Measurements from ENCODE around the gene XPR1.

Gene XPR1

DNA sequence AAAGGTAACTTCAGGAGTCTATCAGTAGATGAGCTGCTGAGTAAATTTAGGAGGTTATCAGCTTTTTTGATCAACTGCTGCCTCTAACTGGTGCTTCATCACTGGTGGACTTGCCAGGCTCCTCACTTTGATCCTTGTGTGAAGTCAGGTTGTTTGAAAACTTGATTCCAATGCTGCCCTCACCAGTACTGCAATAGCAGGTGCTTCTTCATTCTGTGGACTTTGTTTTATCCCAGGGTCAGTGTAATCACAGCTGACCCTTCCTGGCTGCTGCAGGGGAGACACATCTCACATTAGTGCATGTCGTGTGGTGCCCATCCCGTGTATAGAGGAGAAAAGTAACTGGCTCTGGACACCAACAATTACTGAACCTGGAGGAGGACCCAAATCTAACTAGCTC is 260.9 kb downstream of the XPR1 start:
- no peak for DNase-seq (ENCODE audit: low spot score)

DNA sequence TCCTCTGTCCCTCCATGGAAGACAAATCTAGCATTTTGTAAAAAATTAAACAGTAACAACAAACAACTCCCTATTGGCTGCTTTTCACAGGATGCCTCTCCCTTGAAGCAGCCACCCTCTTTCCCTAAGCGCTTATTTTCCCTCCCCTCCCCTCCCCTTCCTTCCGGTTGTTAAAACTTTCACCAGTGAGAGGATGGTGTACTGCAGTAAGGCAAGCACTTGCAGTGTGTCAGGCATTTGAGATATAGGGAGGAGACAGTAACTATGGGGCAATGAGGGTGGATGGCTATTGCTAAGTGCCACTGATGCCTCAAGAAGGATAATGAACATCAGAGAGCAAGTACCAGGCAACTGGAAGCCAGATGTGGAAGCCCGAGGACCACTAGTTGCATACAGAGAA is 261.8 kb downstream of the XPR1 start:
- no peak for DNase-seq (ENCODE audit: low spot score)

DNA sequence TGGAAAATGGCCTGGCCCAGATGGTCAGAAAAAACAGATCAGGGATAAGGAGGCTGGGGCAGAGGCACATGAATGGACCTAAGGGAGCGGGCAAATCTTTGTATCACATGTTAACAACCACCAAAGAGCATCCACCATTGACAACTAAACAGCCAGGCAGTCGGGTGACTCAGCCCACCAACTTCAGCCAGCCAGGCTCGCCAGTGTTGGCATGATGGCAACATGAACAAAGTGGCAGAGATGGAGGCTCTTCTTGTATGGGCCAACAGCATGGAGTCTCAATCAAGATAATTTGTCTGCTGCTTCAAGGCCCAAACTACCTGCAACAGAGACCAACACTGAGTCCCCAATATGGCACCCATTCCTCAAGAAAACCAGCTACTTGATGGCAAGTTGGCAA is 264.3 kb downstream of the XPR1 start:
- DNase-seq (ENCODE audit: low spot score), result no peak

DNA sequence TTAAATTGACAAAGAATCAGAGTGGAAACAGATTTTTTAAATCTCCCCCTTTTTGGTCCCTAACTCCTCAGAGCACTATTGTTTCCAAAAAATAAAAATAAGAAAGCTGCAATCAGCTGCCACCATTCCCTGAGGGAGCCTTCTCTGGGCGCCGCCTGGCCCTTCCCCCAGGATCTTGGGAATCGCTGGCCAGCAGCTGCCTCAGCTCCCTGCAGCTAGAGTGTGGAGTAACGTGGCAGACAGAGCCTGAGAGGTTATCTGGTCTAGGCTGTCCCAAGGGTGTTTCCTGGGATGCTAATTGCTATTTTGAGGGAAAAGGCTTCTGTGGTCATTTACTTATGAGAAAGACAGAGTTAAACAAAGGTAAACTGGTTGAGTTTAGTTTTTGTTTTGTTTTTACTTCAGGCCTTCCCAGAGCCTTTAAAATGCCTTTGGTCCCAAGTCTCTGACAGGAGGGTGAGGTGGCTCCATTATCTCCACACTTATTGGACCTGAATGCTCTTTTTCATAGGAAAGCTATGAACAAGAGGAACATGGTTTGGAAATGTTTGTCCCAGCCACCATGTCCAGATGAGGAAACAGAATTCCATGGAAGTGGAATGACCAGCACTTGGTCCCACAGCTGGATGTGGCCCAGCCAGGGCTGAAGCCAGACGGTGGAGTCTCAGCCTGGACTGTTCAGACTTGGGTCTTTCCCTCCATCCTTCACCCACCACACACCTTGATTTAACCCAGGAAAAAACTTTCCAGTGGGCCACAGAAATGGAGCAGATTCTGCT is 266.8 kb downstream of the XPR1 start:
- no peak for DNase-seq (ENCODE audit: low spot score)

DNA sequence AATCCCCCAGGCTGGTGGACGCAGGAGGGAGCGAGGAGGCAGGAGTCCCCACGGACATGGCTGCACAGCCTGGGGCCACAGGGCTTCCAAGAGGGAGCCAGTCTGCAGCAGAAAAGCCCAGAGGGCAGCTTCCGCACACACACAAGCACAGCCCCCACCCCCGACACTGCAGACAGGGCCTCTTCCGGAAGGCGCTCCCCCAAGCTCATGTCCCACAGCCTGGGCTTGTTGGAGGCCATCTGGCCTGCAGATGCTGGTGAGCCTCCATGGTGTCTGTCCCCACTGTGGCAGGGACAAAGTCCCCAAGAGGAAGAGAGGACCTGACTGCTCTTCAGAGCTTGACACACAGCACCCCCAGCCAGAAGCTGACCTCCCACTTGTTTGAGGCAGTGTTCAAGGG is 267.4 kb downstream of the XPR1 start:
- no peak for DNase-seq (ENCODE audit: low spot score)

DNA sequence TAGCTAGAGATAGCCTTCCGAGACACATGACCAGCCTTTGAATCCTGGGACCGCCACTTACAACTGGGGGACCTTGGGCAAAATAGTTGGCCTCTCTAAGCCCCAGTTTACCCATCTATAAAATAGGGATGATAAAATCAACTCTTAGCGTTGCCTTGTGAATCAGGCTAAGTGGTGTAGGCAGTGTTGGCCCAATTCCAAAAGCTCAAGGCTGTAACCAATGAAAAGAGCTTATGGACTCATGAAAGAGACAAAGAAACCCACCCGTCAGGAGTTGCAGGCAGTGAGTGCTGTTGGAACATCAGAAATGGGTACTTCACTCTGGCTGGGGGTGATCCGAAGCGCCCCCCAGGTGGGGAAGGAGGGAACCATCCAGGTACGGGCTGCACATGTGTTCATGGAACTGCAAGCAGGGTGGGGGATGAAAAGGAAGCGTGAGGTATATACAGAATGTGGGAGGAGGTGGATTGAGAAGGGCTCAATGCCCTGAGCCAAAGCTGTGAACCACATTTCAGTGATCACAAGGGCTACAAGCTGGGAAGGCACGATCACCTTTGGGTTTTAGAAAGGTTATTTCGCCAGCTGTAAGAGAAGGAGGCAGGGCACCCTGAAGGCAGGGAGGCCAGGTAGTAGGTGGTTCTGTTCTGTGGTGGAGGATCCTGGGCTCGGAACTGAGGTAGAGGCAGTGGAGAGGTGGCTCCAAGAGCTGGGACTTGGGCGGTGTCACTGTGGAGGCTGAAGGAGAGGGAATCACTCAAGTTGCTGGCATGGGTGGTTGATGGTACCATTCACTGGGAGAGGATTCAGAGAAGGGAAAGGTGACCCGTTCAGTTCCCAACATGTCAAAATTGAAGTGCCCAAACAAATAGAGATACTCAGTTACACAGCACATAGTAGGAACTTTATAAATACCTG is 269.5 kb downstream of the XPR1 start:
- DNase-seq (ENCODE audit: low spot score), result no peak

DNA sequence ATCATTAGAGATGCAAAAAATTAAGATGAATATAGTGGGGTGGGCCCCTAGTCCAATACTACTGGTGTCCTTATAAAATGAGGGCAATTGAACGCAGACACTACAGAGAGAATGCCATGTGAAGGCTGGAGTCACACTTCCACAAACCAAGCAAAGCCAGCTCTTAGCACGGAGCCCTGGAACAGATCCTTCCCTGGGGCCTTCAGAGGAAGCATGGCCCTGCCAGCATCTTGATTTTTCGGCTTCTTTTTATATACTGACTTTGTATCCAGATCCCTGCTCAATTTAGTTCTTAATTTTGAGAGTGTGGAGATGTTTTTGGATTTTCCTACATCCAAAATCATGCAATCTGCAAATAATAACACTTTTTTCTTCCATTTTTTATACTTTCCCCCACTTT is 270.7 kb downstream of the XPR1 start:
- no peak for DNase-seq (ENCODE audit: low spot score)

DNA sequence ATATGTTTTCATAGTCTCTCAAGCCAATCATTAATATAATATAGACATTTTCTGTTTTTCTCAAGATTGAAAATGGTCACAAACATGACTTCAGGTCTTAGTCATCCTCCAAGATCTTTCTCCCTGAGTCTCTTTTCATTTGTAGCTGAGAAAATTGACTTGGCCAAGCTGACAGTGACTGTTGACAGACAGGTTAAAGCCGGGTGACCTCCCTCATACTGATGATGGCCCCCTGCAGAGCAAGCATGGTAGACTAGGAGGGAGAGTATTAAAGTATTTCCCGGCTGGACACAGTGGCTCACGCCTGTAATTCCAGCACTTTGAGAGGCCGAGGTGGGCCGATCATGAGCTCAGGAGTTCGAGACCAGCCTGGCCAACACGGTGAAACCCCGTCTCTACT is 274.1 kb downstream of the XPR1 start:
- no peak for DNase-seq (ENCODE audit: low spot score)

DNA sequence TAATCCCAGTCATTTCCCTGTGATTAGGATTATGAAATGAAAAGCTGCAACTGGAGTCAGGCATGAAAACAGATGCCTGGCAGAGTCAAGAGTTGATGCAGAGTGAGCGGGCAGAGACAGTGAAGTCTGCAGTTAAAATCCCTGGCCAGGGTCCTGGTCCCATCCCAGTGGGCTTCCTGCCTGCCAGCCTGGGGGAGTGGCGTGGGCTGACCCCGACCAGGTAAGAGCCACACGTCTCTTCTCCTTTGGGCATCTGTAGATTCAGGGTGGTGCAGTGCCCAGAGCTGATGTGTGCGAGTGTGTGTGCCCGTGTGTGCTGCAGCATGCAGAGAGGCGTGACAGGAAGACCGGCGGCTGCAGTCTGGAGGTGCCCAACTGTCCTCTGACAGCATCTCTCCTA is 274.7 kb downstream of the XPR1 start:
- no peak for DNase-seq (ENCODE audit: low spot score)

DNA sequence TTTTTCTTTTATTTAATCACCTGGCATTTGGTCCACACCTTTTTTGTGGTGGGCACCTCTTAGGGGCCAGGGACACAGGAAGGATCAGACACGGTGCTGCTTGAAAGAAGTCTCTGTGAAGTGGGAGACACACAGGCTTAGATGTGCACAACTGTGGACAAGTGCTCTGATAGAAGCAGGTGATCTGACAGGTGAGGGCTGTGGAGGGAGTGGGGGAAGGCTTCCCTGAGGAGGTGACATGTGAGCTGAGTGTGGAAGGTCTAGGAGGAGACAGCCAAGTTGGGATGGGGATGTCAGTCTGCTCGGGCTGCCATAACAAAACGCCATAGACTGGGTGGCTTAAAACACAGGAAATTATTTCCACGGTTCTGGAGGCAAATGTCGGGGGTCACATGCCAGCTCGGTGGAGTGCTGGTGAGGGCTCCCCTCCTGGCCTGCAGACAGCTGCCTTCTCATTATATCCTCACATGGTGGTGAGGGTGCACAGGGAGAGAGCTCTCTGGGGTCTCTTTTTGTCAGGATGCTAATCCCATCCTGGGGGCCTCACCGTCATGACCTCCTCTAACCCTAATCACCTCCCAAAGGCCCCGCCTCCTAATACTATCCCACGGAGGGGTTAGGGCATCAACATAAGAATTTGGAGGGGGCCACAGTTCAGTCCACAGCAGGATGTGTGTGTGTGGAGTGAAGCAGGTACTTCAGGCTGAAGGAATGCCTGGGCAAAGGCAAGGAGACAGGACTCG is 275.7 kb downstream of the XPR1 start:
- no peak for DNase-seq (ENCODE audit: low spot score)

DNA sequence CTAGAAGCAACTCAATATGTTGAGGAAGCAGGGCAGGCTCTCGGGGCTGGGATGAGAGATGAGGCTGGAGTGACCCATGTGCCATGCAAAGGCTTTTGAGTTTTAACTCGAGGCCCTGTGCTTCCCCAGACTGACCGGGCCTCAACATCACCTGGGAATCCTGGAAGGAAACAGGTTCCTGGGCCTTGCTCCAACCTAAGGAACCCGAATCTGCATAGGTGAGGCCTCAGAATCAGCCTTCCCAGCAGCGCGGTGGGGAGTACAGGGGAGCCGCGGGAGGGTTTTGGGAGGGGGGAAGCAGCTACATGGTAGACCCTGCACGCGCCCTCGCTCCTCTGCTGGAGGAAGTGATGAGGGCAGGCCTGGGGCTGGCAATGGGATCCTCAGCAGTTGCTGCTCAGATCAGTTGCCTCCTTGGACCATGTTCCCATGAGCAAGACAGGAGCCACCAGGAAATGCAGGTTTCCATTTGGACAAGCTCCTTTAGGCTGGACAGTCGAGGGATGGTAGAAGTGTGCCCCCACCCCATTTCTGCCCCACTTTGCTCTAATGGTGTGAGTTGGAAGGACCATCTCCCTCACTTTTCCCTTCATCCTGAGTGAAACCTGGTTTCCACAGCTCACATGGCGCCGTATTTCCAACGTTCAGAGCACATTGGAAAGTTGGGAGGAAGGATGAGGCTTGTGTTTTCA is 276.4 kb downstream of the XPR1 start:
- no peak for DNase-seq (ENCODE audit: low spot score)

DNA sequence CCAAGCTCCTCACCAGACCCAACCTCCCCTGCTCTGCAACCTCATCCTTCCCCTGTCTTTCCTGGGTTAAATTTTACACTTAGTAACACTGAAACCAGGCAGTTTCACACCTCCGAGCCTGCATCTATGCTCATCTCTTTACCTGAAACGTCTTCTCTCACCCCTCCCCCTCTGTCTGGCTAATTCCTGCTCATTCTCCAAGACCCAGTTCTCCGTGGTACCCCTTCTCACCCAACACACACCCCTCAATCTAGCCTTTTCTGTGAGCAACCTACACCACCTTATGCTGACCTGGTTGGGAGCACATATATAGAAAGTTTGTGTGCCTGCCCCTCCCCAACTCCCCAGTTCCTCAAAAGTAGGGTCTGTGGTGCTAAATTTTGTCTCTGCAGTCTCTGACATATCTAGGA is 277.2 kb downstream of the XPR1 start:
- no peak for DNase-seq (ENCODE audit: low spot score)

DNA sequence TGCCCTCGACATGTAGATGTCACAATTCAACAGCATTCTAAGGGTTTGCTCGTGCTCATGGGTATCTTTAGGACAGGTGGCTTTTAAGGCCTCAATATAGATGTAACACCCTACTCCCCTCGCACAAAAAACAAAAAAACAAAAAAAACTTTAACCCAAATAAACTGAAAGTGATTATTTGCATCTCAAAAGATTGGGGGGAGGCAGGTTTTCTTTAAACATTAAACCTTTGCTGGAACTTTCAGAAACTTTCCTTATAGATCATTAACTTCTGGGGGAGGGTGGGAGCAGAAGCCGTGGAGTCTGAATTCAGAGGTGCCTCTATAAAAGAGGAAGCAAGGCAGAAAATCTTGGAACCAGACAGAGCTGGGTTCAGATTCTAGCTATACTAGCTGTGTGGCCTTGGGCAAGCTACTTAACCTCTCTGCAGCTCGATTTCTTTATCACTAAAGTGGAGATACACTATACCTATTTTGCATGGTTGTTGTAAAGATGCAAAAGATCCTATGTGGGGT is 277.7 kb downstream of the XPR1 start:
- no peak for DNase-seq (ENCODE audit: low spot score)

DNA sequence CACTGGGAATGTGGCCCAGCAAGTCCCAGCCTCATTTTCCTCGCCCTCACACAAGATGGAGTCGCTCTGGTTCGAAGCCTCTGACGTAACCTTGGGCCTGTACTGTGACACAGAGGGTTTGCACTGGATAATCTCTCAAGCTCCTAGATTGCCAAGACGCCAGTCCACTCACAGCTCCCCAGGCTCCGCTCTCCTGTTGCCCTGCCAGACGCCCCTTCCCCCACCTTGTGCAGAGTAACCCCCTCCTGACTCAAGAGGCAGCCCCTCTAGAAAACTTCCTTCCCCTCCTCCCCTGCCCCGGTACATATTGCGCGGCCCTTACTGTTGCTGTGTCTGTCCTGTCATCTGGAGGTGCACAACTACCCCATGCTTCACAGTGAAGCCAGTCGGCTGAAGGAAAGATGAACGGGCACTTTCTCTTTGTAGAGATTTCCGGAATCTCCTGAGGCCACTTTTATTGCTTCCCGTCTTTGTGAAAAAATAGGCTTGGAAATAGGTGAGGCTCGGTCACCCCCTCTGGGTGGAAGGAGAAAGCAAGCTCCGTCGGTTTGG is 279.9 kb downstream of the XPR1 start:
- DNase-seq (ENCODE audit: low spot score), result no peak

DNA sequence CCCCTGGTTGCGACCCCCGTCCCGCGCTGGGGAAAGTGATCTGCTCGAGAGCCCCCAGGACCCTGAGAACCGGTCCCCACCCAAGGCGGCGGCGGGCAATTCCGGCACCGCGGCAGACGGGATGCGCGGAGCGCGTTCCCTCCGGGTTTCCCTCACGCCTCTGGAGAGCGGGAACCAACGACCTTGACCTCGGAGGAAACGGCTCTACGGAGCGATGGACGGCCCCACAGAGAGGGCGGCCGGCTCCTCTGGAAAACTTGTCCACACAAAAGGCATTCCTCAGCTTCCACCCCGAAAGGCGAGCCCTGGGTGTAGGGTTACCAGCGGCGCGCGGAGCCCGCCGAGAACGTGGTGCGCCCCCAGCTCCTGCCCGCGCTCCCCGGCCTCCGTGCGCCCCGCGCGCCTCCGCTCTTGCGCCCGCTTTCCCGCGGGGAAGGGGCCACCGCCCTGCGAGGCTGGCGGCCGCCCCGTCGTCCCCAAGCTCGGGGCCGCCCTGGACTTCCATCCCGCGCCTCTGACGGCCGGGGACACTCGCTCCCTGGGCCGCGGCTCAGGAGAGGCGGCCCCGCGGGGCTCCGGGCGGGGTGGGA is 280.5 kb downstream of the XPR1 start:
- DNase-seq (ENCODE audit: low spot score), result no peak

DNA sequence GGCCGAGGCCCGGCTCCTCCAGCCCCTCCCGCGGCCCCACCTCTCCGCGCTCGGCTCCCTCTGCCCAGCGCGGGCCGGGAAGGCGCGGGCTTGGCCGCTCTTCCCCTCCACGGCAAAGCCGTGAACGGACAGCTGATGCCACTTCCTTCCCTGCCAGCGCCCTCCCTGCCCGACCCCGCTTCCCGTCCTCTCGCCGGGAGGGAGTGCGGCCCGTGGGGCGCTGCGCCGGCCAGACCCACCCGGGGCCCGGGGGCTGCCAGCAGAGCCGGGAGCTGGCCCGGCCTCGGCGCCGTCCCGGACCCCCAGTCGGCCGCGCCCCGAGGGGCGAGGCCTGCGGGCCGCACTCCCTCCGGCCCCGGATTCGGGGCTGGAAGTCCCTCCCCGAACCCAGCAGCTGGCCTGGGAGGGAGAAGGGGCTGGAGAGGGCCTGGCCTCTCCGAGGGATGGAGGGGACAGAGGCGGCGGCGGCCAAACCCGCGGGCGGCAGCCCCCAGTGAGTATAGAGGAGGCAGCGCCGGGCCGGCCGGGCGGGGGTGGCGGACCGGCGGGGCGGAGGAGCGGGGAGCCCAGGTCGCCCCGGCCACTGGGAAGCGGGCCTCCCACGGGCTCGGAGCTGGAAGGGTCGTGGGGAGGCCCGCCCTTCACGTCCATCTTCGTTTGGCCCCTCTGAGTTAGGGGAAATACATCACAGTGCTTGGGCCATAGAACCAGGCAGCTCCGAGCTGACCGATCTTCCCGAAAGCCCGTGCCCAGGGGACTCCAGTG is 281.2 kb downstream of the XPR1 start, which contains the start of gene KIAA1614:
KIAA1614 (plus strand) TSS at position 97 of the 765 bp plus-strand sequence; CDS start at position 444, 347 bp downstream.
- DNase-seq (ENCODE audit: low spot score), result peak; percentile 50

DNA sequence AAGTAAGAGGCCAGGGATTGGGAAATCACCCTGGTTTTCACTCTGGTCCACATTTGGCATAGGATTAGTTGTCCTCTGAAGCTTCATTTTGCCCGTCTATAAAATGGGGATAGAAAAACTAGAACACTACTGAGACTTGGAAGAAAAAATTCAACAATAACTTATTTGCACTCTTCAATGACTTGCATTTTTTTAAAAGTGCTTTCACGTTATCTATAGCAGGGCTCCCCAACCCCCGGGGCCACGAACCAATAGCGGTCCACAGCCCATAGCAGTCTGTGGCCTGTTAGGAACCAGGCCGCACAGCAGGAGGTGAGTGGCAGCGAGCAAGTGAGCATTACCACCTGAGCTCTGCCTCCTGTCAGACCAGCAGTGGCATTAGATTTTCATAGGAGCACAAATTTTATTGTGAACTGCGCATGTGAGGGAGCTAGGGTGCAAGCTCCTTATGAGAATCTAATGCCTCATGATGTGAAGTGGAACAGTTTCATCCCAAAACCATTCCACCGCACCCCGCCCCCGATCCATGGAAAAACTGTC is 283.7 kb downstream of the XPR1 start:
- DNase-seq (ENCODE audit: low spot score), result no peak

DNA sequence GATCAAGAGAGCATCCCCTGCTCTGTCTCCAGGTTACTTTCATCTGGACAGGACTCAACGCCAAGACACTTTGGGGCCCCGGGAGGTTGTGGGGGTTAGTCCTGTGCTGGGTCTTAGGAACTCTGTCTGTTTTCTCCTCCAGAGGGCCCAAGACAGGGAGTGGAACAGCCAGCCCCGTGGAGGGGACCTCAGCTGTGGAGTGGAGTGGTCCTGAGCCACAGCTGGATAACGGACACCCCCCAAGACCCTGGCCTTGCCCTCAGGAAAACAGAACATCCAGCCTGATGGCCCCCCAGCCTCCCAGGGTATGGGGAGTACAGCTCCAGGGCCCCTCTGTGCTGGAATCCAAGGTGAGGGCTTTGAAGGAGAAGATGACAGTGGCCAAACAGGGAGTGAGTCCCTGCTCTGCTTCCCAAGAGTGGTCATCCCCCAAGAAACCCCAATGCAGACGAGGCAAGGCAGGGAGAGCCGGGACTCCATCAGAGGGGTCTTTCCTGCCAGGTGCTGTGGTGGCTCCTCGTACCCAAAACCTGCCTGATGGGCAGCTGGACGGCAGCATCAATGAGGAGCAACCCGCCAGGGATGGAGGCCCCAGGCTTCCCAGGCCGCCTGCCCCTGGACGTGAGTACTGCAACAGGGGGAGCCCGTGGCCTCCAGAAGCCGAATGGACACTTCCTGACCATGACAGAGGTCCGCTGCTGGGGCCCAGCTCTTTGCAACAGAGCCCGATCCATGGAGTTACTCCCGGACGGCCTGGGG is 284.4 kb downstream of the XPR1 start:
- no peak for DNase-seq (ENCODE audit: low spot score)

DNA sequence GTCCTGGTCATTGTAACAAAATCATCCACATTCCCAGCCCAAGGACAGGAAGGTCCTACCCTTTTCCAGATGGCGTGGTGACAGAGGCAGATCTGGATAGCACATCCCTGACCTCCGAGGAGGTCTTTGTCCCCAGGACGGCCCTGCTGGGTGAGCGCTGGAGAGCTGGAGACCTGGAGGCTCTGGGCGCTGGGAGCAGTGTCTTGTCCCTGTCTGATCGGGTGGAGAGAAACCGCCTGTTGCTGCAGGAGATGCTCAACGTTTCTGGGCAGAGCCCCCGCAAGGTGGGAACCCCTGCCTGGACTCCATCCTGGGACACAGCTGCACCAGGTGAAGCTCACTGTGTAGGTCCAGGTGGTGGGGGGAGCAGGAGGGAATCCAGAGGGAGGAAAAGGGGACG is 284.9 kb downstream of the XPR1 start:
- no peak for DNase-seq (ENCODE audit: low spot score)

Measured in HuH-7 (cell line).